IMR-90 (cell line): ENCODE measurements around the gene BMP5. TPM values are rescaled to one million over a fixed set of nuclear protein-coding genes. Genes with fewer than 3 reads are reported as not detected.
A peak's percentile ranks its signal among the peaks of the same experiment; 100 is the strongest.

Source experiments
- ATAC-seq: fragments of 200-7000 bp; cut with Tn5 transposase; 2 replicates; pipeline ENCODE4 v1.9.1; 2020; ENCODE audit warnings: low read depth, mild to moderate bottlenecking, moderate library complexity
- BruUV-seq: library from RNA; stranded (reverse); fragments of 400-500 nt; replicated peaks from 2 replicates; lab custom pipeline; 2021; lab: Mats Ljungman, UMichigan
- CTCF ChIA-PET: fragments of 300-600 bp; formaldehyde crosslinking; extraction: SDS; loops from one replicate; lab custom pipeline; 2021; ENCODE audit warnings: antibody characterized with exemption; lab: Yijun Ruan, JAX
- POLR2A ChIA-PET: fragments of 300-600 bp; sonication (Branson Sonifier 250); formaldehyde crosslinking; loops from one replicate; lab custom pipeline; 2022; ENCODE audit warnings: antibody characterized with exemption; ENCODE audit not compliant: unreplicated experiment; lab: Charles Lee
- DNase-seq: peaks from one replicate; pipeline ENCODE4 v3.0.0; 2013
- H2AFZ ChIP-seq: replicated peaks from 2 replicates; pipeline ENCODE3; 2013; ENCODE audit warnings: low read length, mild to moderate bottlenecking; ENCODE audit not compliant: poor library complexity
- H2AK5ac ChIP-seq: 2 replicates; pipeline ENCODE4 v1.6.1; 2013; ENCODE audit warnings: low read depth, low read length, inconsistent platforms
- H2AK9ac ChIP-seq: replicated peaks from 2 replicates; pipeline ENCODE3; 2013; ENCODE audit warnings: mild to moderate bottlenecking, low read depth, low read length, moderate library complexity; ENCODE audit not compliant: poor library complexity
- H2BK120ac ChIP-seq: 2 replicates; pipeline ENCODE4 v1.6.1; 2013; ENCODE audit warnings: low read depth, low read length, inconsistent platforms
- H2BK15ac ChIP-seq: 3 replicates; pipeline ENCODE4 v1.6.1; 2013; ENCODE audit warnings: low read depth, low read length, inconsistent platforms
- H2BK20ac ChIP-seq: 2 replicates; pipeline ENCODE4 v1.6.1; 2013; ENCODE audit warnings: low read depth, mild to moderate bottlenecking, inconsistent platforms, low read length, moderate library complexity
- H2BK5ac ChIP-seq: 2 replicates; pipeline ENCODE4 v1.6.1; 2013; ENCODE audit warnings: mild to moderate bottlenecking, low read depth, low read length, inconsistent platforms; ENCODE audit not compliant: poor library complexity, severe bottlenecking
- H3K14ac ChIP-seq: replicated peaks from 2 replicates; pipeline ENCODE4 v1.6.1; 2013; ENCODE audit warnings: low read depth, low read length, inconsistent platforms
- H3K18ac ChIP-seq: 2 replicates; pipeline ENCODE4 v1.6.1; 2013; ENCODE audit warnings: low read depth, low read length, control low read depth
- H3K23ac ChIP-seq: 2 replicates; pipeline ENCODE4 v1.6.1; 2013; ENCODE audit warnings: low read depth, low read length, inconsistent platforms
- H3K27ac ChIP-seq: 2 replicates; pipeline ENCODE4 v1.5.1; 2013; ENCODE audit warnings: mild to moderate bottlenecking, control low read depth, low read length; ENCODE audit not compliant: insufficient read depth
- H3K27me3 ChIP-seq: 2 replicates; pipeline ENCODE4 v1.6.1; 2013; ENCODE audit warnings: low read length; ENCODE audit not compliant: control insufficient read depth, insufficient read depth
- H3K36me3 ChIP-seq: 2 replicates; pipeline ENCODE4 v1.6.1; 2013; ENCODE audit warnings: low read length, mixed read lengths; ENCODE audit not compliant: control insufficient read depth, insufficient read depth
- H3K4ac ChIP-seq: 2 replicates; pipeline ENCODE4 v1.6.1; 2013; ENCODE audit warnings: low read depth, low read length, inconsistent platforms
- H3K4me1 ChIP-seq: 2 replicates; pipeline ENCODE4 v1.6.1; 2013; ENCODE audit warnings: low read length, mixed read lengths; ENCODE audit not compliant: control insufficient read depth, insufficient read depth
- H3K4me2 ChIP-seq: 2 replicates; pipeline ENCODE4 v1.6.1; 2013; ENCODE audit warnings: low read depth, mild to moderate bottlenecking, control low read depth, low read length, moderate library complexity
- H3K4me3 ChIP-seq: 2 replicates; pipeline ENCODE4 v1.5.1; 2013; ENCODE audit warnings: low read depth, mild to moderate bottlenecking, control low read depth, low read length, moderate library complexity; ENCODE audit not compliant: insufficient read depth
- H3K56ac ChIP-seq: 2 replicates; pipeline ENCODE4 v1.6.1; 2013; ENCODE audit warnings: low read length, inconsistent platforms; ENCODE audit not compliant: insufficient read depth; ENCODE audit errors: extremely low read depth
- H3K79me1 ChIP-seq, 2 experiments: 2 replicates each; pipeline ENCODE4 v1.6.1; 2013; ENCODE audit warnings: low read length in 2 of 2, inconsistent platforms in 1 of 2, low read depth in 1 of 2
- H3K9ac ChIP-seq: 2 replicates; pipeline ENCODE4 v1.6.1; 2013; ENCODE audit warnings: low read depth, low read length, control low read depth
- H3K9me1 ChIP-seq: 2 replicates; pipeline ENCODE4 v1.6.1; 2013; ENCODE audit warnings: low read length, inconsistent platforms; ENCODE audit not compliant: insufficient read depth
- H3K9me3 ChIP-seq: 2 replicates; pipeline ENCODE4 v1.6.1; 2013; ENCODE audit warnings: low read length; ENCODE audit not compliant: control insufficient read depth, insufficient read depth
- H4K20me1 ChIP-seq: 2 replicates; pipeline ENCODE4 v1.6.1; 2013; ENCODE audit warnings: low read length, inconsistent platforms; ENCODE audit not compliant: insufficient read depth
- H4K5ac ChIP-seq: 2 replicates; pipeline ENCODE4 v1.6.1; 2013; ENCODE audit warnings: mild to moderate bottlenecking, low read depth, low read length, control low read depth
- H4K8ac ChIP-seq, 2 experiments: 2 replicates each; pipeline ENCODE4 v1.6.1; 2013; ENCODE audit warnings: low read depth in 2 of 2, low read length in 2 of 2, control low read depth in 1 of 2, inconsistent platforms in 1 of 2
- H4K91ac ChIP-seq: 2 replicates; pipeline ENCODE4 v1.6.1; 2013; ENCODE audit warnings: low read depth, low read length, inconsistent platforms; ENCODE audit not compliant: insufficient read depth
- BHLHE40 ChIP-seq: fragments of 150-350 bp; IDR thresholded peaks from 2 replicates; pipeline ENCODE4 v1.6.1; 2016; ENCODE audit warnings: mild to moderate bottlenecking, low read depth, low read length
- CEBPB ChIP-seq: IDR thresholded peaks from 2 replicates; pipeline ENCODE4 v1.6.1; 2012; ENCODE audit warnings: low read depth, low read length, improper control_type of control experiment
- CHD1 ChIP-seq: IDR thresholded peaks from 2 replicates; pipeline ENCODE4 v1.6.1; 2012; ENCODE audit warnings: low read depth, low read length, improper control_type of control experiment
- FOS ChIP-seq: fragments of 150-350 bp; IDR thresholded peaks from 2 replicates; pipeline ENCODE4 v1.6.1; 2016; ENCODE audit warnings: low read depth, low read length
- MAFK ChIP-seq: IDR thresholded peaks from 2 replicates; pipeline ENCODE4 v1.6.1; 2012; ENCODE audit warnings: low read depth, low read length, improper control_type of control experiment
- MAZ ChIP-seq: IDR thresholded peaks from 2 replicates; pipeline ENCODE4 v1.6.1; 2012; ENCODE audit warnings: low read depth, mild to moderate bottlenecking, low read length, improper control_type of control experiment, moderate library complexity, borderline replicate concordance
- MXI1 ChIP-seq: IDR thresholded peaks from 2 replicates; pipeline ENCODE4 v1.6.1; 2012; ENCODE audit warnings: low read depth, mild to moderate bottlenecking, low read length, moderate library complexity, borderline replicate concordance
- NFE2L2 ChIP-seq: fragments of 150-350 bp; IDR thresholded peaks from 2 replicates; pipeline ENCODE4 v1.6.1; 2016; ENCODE audit warnings: low read depth, mild to moderate bottlenecking, low read length
- POLR2A ChIP-seq: IDR thresholded peaks from 2 replicates; pipeline ENCODE4 v1.6.1; 2012; ENCODE audit warnings: mild to moderate bottlenecking, low read depth, low read length
- RAD21 ChIP-seq: IDR thresholded peaks from 2 replicates; pipeline ENCODE4 v1.6.1; 2012; ENCODE audit warnings: low read length, improper control_type of control experiment
- RCOR1 ChIP-seq: IDR thresholded peaks from 2 replicates; pipeline ENCODE4 v1.6.1; 2012; ENCODE audit warnings: mild to moderate bottlenecking, low read length, improper control_type of control experiment; ENCODE audit not compliant: insufficient replicate concordance
- RFX5 ChIP-seq: IDR thresholded peaks from 2 replicates; pipeline ENCODE4 v1.8.0; 2012; ENCODE audit warnings: low read depth, mild to moderate bottlenecking, low read length, moderate library complexity
- SMC3 ChIP-seq: fragments of 150-350 bp; IDR thresholded peaks from 2 replicates; pipeline ENCODE4 v1.6.1; 2016; ENCODE audit warnings: low read depth, mild to moderate bottlenecking, antibody characterized with exemption, low read length, moderate library complexity
- WGBS, 2 experiments: methylation state at CpG; one replicate each; pipeline versions ENCODE4 v1.1.5 to v1.1.7; 2013; ENCODE audit warnings: missing lambda C conversion rate in 2 of 2; ENCODE audit not compliant: insufficient read length in 1 of 2; ENCODE audit errors: extremely low coverage in 2 of 2; 5-methylcytosine and 5-hydroxymethylcytosine counted together
- dilution Hi-C: fragments of 300-500 bp; cut with HindIII; formaldehyde crosslinking; loops from one replicate; pipeline ENCODE4 v1.14.3; 2018; ENCODE audit warnings: low sequenced_read_pairs; ENCODE audit not compliant: unreplicated experiment
- in situ Hi-C: fragments of 300-500 bp; cut with MboI; formaldehyde crosslinking; loops from 3 replicates; pipeline ENCODE4 v1.14.3; 2019; ENCODE audit warnings: low sequenced_read_pairs, inconsistent platforms, mixed read lengths
- intact Hi-C: fragments of 100-400 bp; cut with micrococcal nuclease; formaldehyde crosslinking; loops from 2 replicates; pipeline ENCODE4 v1.10.0; 2022
- polyA plus RNA-seq, 3 experiments: library from polyadenylated mRNA; depleted of rRNA; stranded (reverse); fragments of >200 nt; gene quantifications; 2 replicates each; pipeline ENCODE4 v1.2.3, GENCODE V29; 2012; ENCODE audit warnings: low replicate concordance in 1 of 3
- total RNA-seq: library from RNA; depleted of rRNA; stranded (reverse); fragments of >200 nt; gene quantifications from 2 replicates; pipeline ENCODE4 v1.2.3, GENCODE V29; 2012
- TF ChIP-seq, protein P1 (sequence below): conservative IDR thresholded peaks from 2 replicates; pipeline ENCODE4 v1.5.1; 2012; ENCODE audit warnings: mild to moderate bottlenecking, low read depth, low read length, improper control_type of control experiment
- TF ChIP-seq, protein P2 (sequence below): fragments of 150-350 bp; IDR thresholded peaks from 2 replicates; pipeline ENCODE4 v1.6.1; 2016; ENCODE audit warnings: low read depth, mild to moderate bottlenecking, low read length, moderate library complexity, borderline replicate concordance
- TF ChIP-seq, protein P3 (sequence below): fragments of 150-350 bp; IDR thresholded peaks from 2 replicates; pipeline ENCODE4 v1.6.1; 2017; ENCODE audit warnings: mild to moderate bottlenecking, antibody characterized with exemption, low read length, low read depth

BMP5 gene
- total and polyA plus RNA-seq, 2 of the 4 experiments (the other 2 are of a cell fraction), result under 0.01 to 0.02 TPM

DNA sequence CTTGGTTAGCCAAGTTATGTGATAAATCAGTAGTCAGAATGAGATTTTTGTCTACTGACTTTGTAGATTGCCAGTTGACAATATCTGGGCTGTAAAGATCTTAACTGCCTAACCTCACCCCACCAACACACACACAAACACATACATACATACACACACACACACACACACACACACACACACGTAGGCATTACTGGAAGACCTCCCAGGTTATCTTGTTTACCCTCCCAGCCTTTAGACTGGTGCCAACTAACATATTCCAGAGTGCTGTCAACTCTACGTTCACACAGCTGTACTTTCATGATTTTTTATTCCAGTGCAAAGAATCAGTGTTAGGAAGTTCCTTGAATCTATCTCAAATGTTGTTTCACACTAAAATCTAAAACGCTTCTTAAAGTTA lies 38.9 kb downstream of the BMP5 start:
- Histone ChIP-seq H3K27ac (no peak overlapping the region), H2AK9ac (no peak overlapping the region), H3K4me3 (no peak overlapping the region), H3K9me1 (no peaks in the 10 kb centered on the region), H2AK5ac (no peak overlapping the region), H3K56ac (no peak overlapping the region), H3K79me1 (no peaks in the 10 kb centered on the region), H4K20me1 (no peaks in the 10 kb centered on the region), H3K23ac (no peak overlapping the region), H3K27me3 (no peaks in the 10 kb centered on the region; the same call in 1 of the 2 replicates), H3K4ac (0 out of 2 replicates have a peak overlapping the region, but pooled peaks have one; percentile 13), H2BK15ac (peak overlapping the region; percentile 63; the same call in 1 of the 3 replicates), H3K9ac (no peak overlapping the region), H4K5ac (no peak overlapping the region), H3K14ac (no peak overlapping the region), H3K36me3 (no peaks in the 10 kb centered on the region), H2AFZ (no peak overlapping the region), H4K91ac (no peak overlapping the region), H2BK120ac (no peak overlapping the region; the same call in 1 of the 2 replicates), H3K9me3 (no peaks in the 10 kb centered on the region), H3K18ac (no peak overlapping the region), H2BK20ac (no peak overlapping the region), H2BK5ac (peak overlapping the region; percentile 67), H4K8ac (peak overlapping the region in 1 of 2 experiments; percentile 40; a peak in 1 of 4 replicates), H3K4me1 (no peaks in the 10 kb centered on the region), H3K4me2 (no peak overlapping the region)
- CTCF ChIA-PET, result no interaction called here
- in situ Hi-C loops, result no loop called here
- dilution Hi-C loops, result no loop called here
- no peak for ATAC-seq
- POLR2A ChIA-PET, result no interaction called here
- no TSS peak for BruUV-seq
- intact Hi-C loops, result no loop called here
- no CpG with 5 or more reads among the region's 3 CpGs for WGBS, 2 experiments
- TF ChIP-seq BHLHE40, result no peak
- no peak for TF ChIP-seq MXI1
- TF ChIP-seq CHD1, result no peak
- no peak for TF ChIP-seq RCOR1
- TF ChIP-seq, protein P1, sequence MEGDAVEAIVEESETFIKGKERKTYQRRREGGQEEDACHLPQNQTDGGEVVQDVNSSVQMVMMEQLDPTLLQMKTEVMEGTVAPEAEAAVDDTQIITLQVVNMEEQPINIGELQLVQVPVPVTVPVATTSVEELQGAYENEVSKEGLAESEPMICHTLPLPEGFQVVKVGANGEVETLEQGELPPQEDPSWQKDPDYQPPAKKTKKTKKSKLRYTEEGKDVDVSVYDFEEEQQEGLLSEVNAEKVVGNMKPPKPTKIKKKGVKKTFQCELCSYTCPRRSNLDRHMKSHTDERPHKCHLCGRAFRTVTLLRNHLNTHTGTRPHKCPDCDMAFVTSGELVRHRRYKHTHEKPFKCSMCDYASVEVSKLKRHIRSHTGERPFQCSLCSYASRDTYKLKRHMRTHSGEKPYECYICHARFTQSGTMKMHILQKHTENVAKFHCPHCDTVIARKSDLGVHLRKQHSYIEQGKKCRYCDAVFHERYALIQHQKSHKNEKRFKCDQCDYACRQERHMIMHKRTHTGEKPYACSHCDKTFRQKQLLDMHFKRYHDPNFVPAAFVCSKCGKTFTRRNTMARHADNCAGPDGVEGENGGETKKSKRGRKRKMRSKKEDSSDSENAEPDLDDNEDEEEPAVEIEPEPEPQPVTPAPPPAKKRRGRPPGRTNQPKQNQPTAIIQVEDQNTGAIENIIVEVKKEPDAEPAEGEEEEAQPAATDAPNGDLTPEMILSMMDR, result no peak
- no peak for TF ChIP-seq MAFK
- no peak for TF ChIP-seq CEBPB
- no peak for TF ChIP-seq MAZ
- no peak for TF ChIP-seq NFE2L2
- TF ChIP-seq, protein P2, sequence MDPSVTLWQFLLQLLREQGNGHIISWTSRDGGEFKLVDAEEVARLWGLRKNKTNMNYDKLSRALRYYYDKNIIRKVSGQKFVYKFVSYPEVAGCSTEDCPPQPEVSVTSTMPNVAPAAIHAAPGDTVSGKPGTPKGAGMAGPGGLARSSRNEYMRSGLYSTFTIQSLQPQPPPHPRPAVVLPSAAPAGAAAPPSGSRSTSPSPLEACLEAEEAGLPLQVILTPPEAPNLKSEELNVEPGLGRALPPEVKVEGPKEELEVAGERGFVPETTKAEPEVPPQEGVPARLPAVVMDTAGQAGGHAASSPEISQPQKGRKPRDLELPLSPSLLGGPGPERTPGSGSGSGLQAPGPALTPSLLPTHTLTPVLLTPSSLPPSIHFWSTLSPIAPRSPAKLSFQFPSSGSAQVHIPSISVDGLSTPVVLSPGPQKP, result no peak
- no peak for TF ChIP-seq RFX5
- TF ChIP-seq, protein P3, sequence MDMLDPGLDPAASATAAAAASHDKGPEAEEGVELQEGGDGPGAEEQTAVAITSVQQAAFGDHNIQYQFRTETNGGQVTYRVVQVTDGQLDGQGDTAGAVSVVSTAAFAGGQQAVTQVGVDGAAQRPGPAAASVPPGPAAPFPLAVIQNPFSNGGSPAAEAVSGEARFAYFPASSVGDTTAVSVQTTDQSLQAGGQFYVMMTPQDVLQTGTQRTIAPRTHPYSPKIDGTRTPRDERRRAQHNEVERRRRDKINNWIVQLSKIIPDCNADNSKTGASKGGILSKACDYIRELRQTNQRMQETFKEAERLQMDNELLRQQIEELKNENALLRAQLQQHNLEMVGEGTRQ, result no peak
- TF ChIP-seq RAD21, result no peak
- TF ChIP-seq FOS, result no peak
- no peak for TF ChIP-seq SMC3
- no peak for TF ChIP-seq POLR2A
- DNase-seq, result no peak
